Measurements from ENCODE around the gene FGF1.

DNA sequence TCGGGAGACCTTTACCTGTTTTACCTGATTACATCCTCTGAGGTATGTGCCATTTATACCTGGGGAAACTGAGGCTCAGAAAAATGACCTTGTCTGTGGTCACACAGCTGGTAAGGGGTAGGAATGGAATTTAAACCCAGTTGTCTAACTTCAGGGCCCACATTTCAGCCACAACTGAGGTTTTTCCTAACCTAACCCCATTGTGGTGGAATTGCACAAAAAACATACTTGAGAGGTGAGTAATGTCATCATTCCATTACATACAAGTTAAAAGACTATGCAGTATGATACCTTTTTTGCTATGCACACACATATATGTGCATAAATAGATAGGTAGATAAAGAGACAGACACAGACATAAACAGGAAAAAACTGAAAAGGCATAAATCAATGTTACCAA lies 14.1 kb downstream of the FGF1 start:
- TF ChIP-seq, protein P1, sequence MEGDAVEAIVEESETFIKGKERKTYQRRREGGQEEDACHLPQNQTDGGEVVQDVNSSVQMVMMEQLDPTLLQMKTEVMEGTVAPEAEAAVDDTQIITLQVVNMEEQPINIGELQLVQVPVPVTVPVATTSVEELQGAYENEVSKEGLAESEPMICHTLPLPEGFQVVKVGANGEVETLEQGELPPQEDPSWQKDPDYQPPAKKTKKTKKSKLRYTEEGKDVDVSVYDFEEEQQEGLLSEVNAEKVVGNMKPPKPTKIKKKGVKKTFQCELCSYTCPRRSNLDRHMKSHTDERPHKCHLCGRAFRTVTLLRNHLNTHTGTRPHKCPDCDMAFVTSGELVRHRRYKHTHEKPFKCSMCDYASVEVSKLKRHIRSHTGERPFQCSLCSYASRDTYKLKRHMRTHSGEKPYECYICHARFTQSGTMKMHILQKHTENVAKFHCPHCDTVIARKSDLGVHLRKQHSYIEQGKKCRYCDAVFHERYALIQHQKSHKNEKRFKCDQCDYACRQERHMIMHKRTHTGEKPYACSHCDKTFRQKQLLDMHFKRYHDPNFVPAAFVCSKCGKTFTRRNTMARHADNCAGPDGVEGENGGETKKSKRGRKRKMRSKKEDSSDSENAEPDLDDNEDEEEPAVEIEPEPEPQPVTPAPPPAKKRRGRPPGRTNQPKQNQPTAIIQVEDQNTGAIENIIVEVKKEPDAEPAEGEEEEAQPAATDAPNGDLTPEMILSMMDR (IDR thresholded peaks at IDR 0.05): no peak
- TF ChIP-seq EZH2 (IDR thresholded peaks at IDR 0.05; ENCODE audit: borderline replicate concordance, insufficient read depth, low read depth, low read length, poor library complexity, severe bottlenecking): no peak
